Mesothelial cell of epicardium (in vitro differentiated cells): ENCODE results near the gene EFL1. TPM values are rescaled to one million over a fixed set of nuclear protein-coding genes. Genes with fewer than 3 reads are reported as not detected.

Source experiments
- DNase-seq, 2 experiments: peaks; one replicate each; pipeline ENCODE4 v3.0.0; 2021; ENCODE audit warnings: low spot score in 2 of 2; ENCODE audit not compliant: unreplicated experiment in 2 of 2
- H3K27ac Mint-ChIP-seq: 2 replicates; pipeline ENCODE4 v1.8.0; 2021; ENCODE audit warnings: mixed read lengths
- H3K27me3 Mint-ChIP-seq: 2 replicates; pipeline ENCODE4 v1.8.0; 2021; ENCODE audit warnings: low read depth, mixed read lengths
- H3K36me3 Mint-ChIP-seq: 2 replicates; pipeline ENCODE4 v1.8.0; 2021; ENCODE audit warnings: mixed read lengths
- H3K4me1 Mint-ChIP-seq: 2 replicates; pipeline ENCODE4 v1.8.0; 2021; ENCODE audit warnings: mixed read lengths
- H3K4me3 Mint-ChIP-seq: 2 replicates; pipeline ENCODE4 v1.8.0; 2021; ENCODE audit warnings: mild to moderate bottlenecking, moderate library complexity, mixed read lengths
- H3K9me3 Mint-ChIP-seq: 2 replicates; pipeline ENCODE4 v1.8.0; 2021; ENCODE audit warnings: mixed read lengths
- CTCF ChIP-seq: fragments of 200-600 bp; sonication (generic); IDR thresholded peaks from one replicate; pipeline ENCODE4 v1.5.0; 2021; ENCODE audit warnings: antibody characterized with exemption; ENCODE audit not compliant: unreplicated experiment
- total RNA-seq: library from RNA; stranded (reverse); gene quantifications from 3 replicates; pipeline ENCODE4 v1.2.1, GENCODE V29; 2021

Gene EFL1
- total RNA-seq, 1 donor from 2014 or later, result 24.5 TPM

GRCh38 chr15:82178061-82178460 is 84.5 kb downstream of the EFL1 start:
- no peaks in the 10 kb centered on the region for H3K9me3 Mint-ChIP-seq
- DNase-seq, result no peak
- peak overlapping the region; percentile 55 for H3K27ac Mint-ChIP-seq
- H3K27me3 Mint-ChIP-seq, result no peaks in the 10 kb centered on the region
- no peak for TF ChIP-seq CTCF
- peaks cover 16% of the 10 kb centered on the region for H3K4me1 Mint-ChIP-seq
- H3K36me3 Mint-ChIP-seq, result no peaks in the 10 kb centered on the region
- no peak overlapping the region for H3K4me3 Mint-ChIP-seq

GRCh38 chr15:82177291-82178010 is 85.1 kb downstream of the EFL1 start:
- no peak for DNase-seq
- TF ChIP-seq CTCF, result no peak
- H3K27ac Mint-ChIP-seq, result peak overlapping the region; percentile 55
- no peaks in the 10 kb centered on the region for H3K36me3 Mint-ChIP-seq
- no peak overlapping the region for H3K4me3 Mint-ChIP-seq
- no peaks in the 10 kb centered on the region for H3K9me3 Mint-ChIP-seq
- H3K4me1 Mint-ChIP-seq, result peaks cover 16% of the 10 kb centered on the region
- no peaks in the 10 kb centered on the region for H3K27me3 Mint-ChIP-seq

GRCh38 chr15:82176542-82176941 is 86.0 kb downstream of the EFL1 start:
- no peak overlapping the region for H3K4me3 Mint-ChIP-seq
- DNase-seq, result no peak
- H3K9me3 Mint-ChIP-seq, result no peaks in the 10 kb centered on the region
- no peak for TF ChIP-seq CTCF
- no peak overlapping the region for H3K27ac Mint-ChIP-seq
- no peaks in the 10 kb centered on the region for H3K36me3 Mint-ChIP-seq
- H3K4me1 Mint-ChIP-seq, result peaks cover 24% of the 10 kb centered on the region
- H3K27me3 Mint-ChIP-seq, result no peaks in the 10 kb centered on the region

- H3K4me1 Mint-ChIP-seq, result peaks cover 33% of the 10 kb centered on the region
- H3K9me3 Mint-ChIP-seq, result no peaks in the 10 kb centered on the region
These were observed 87.9 kb downstream of the EFL1 start for GRCh38 chr15:82174471-82175235.

GRCh38 chr15:82173108-82173507 is 89.4 kb downstream of the EFL1 start:
- no peak for DNase-seq
- Mint-ChIP-seq H3K36me3 (peaks cover 11% of the 10 kb centered on the region), H3K9me3 (no peaks in the 10 kb centered on the region), H3K4me3 (no peak overlapping the region), H3K4me1 (peaks cover 30% of the 10 kb centered on the region), H3K27me3 (no peaks in the 10 kb centered on the region), H3K27ac (no peak overlapping the region)
- no peak for TF ChIP-seq CTCF

More at GRCh38 chr15:82174471-82175235, 87.9 kb downstream of the EFL1 start:
- Mint-ChIP-seq H3K36me3 (peaks cover 2% of the 10 kb centered on the region), H3K27ac (no peak overlapping the region), H3K27me3 (no peaks in the 10 kb centered on the region), H3K4me3 (no peak overlapping the region)
- DNase-seq, result no peak
- TF ChIP-seq CTCF, result no peak
